Fibroblast of lung (primary cell): Measurements from ENCODE around the gene CXCL12. TPM values are rescaled to one million over a fixed set of nuclear protein-coding genes. Genes with fewer than 3 reads are reported as not detected.
A peak's percentile ranks its signal among the peaks of the same experiment; 100 is the strongest.

Source experiments
- DNase-seq, 2 donors: peaks; one replicate each; pipeline versions ENCODE4 v3.0.0 to v3.0.0-alpha.2; 2010; ENCODE audit warnings: low read depth in 2 of 2
- H2AFZ ChIP-seq: 2 replicates; pipeline ENCODE4 v1.5.1; 2012; ENCODE audit warnings: low read length, control low read depth, inconsistent platforms
- H3K27ac ChIP-seq: 2 replicates; pipeline ENCODE4 v1.5.1; 2011; ENCODE audit warnings: low read length, control low read depth; ENCODE audit not compliant: insufficient read depth
- H3K27me3 ChIP-seq: 2 replicates; pipeline ENCODE4 v1.5.1; 2011; ENCODE audit warnings: mild to moderate bottlenecking, low read length; ENCODE audit not compliant: control insufficient read depth, insufficient read depth
- H3K36me3 ChIP-seq: 2 replicates; pipeline ENCODE4 v1.5.1; 2011; ENCODE audit warnings: low read length; ENCODE audit not compliant: control insufficient read depth, insufficient read depth
- H3K4me1 ChIP-seq: 2 replicates; pipeline ENCODE4 v1.5.1; 2011; ENCODE audit warnings: low read length; ENCODE audit not compliant: control insufficient read depth, insufficient read depth; ENCODE audit errors: extremely low read depth
- H3K4me2 ChIP-seq: 2 replicates; pipeline ENCODE4 v1.5.1; 2011; ENCODE audit warnings: low read length, control low read depth; ENCODE audit not compliant: insufficient read depth; ENCODE audit errors: extremely low read depth
- H3K4me3 ChIP-seq, 4 experiments: fragments of 200-600 bp in 1 of 4; sonication (generic) in 1 of 4; replicated peaks in 1 of 4; 2 replicates each; pipeline ENCODE4 v1.5.1; 2011 to 2016; ENCODE audit warnings: low read length in 4 of 4, low read depth in 3 of 4, mild to moderate bottlenecking in 3 of 4, control low read depth in 2 of 4, inconsistent platforms in 1 of 4, mixed read lengths in 1 of 4; ENCODE audit not compliant: insufficient read depth in 1 of 4; ENCODE audit errors: control extremely low read depth in 1 of 4
- H3K79me2 ChIP-seq: 2 replicates; pipeline ENCODE4 v1.5.1; 2012; ENCODE audit warnings: mild to moderate bottlenecking, low read length, inconsistent platforms; ENCODE audit not compliant: control insufficient read depth, insufficient read depth
- H3K9ac ChIP-seq: 2 replicates; pipeline ENCODE4 v1.5.1; 2011; ENCODE audit warnings: mild to moderate bottlenecking, low read length, control low read depth; ENCODE audit not compliant: insufficient read depth
- H3K9me3 ChIP-seq: 2 replicates; pipeline ENCODE4 v1.5.1; 2012; ENCODE audit warnings: low read depth, low read length; ENCODE audit not compliant: control insufficient read depth, insufficient read depth
- H4K20me1 ChIP-seq: 2 replicates; pipeline ENCODE4 v1.5.1; 2011; ENCODE audit warnings: low read length; ENCODE audit not compliant: control insufficient read depth, insufficient read depth; ENCODE audit errors: extremely low read depth
- CTCF ChIP-seq, 2 donors: IDR thresholded peaks in 1 of 2; conservative IDR thresholded peaks in 1 of 2; 1 replicate in 1 of 2; 2 replicates in 1 of 2; pipeline ENCODE4 v1.5.1; 2011 to 2012; ENCODE audit warnings: low read length in 2 of 2, control low read depth in 1 of 2, inconsistent platforms in 1 of 2, low read depth in 1 of 2, mild to moderate bottlenecking in 1 of 2
- EZH2 ChIP-seq: IDR thresholded peaks from 2 replicates; pipeline ENCODE4 v1.5.1; 2012; ENCODE audit warnings: low read length, control low read depth, mild to moderate bottlenecking; ENCODE audit errors: missing control alignments
- polyA plus RNA-seq, 2 donors: library from polyadenylated mRNA; depleted of rRNA in 1 of 2; stranded (reverse) in 1 of 2; unstranded in 1 of 2; fragments of >200 nt; gene quantifications; 2 replicates each; pipeline ENCODE4 v1.2.1, GENCODE V29; 2011 to 2012; ENCODE audit warnings: missing spikeins in 1 of 2
- total RNA-seq: library from RNA; depleted of rRNA; stranded (reverse); fragments of >200 nt; gene quantifications from 2 replicates; pipeline ENCODE4 v1.2.1, GENCODE V29; 2014

CXCL12 gene
- total and polyA plus RNA-seq, 2 donors (not counting 1 experiment from before 2014, with no cell fraction given): 268 to 611 TPM

DNA sequence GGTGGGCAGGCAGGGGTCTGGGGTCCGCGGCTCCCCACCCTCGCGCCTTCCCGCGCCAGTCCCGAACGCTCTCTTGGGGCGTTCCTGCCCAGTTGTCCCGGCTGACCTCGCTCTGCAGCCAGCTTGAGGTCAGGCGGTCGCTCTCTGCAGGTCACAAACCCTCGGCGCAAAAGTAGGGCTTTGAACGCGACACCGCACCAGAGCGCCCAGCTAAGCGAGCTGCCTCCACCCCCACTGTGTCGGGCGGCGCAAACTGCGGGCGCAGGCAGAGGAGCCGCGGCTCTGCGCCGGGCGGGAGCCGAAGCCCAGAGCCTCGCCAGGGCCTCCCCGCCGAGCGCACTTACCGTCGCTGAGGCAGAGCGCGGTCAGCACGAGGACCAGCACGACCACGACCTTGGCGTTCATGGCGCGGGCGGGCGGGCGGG is 284 bp downstream of the CXCL12 start:
- peak overlapping the region; percentile 85 for H3K4me2 ChIP-seq
- no peaks in the 10 kb centered on the region for H3K36me3 ChIP-seq
- H3K79me2 ChIP-seq: peaks cover 26% of the 10 kb centered on the region
- peak in 1 of 2 donors; percentile 55 for DNase-seq
- H3K4me3 ChIP-seq: peak overlapping the region; percentile 28 to 92 (median 66)
- H4K20me1 ChIP-seq: no peaks in the 10 kb centered on the region
- H3K4me1 ChIP-seq: peaks cover 2% of the 10 kb centered on the region
- TF ChIP-seq CTCF (conservative IDR thresholded peaks at IDR 0.05 in 1 of 2, IDR thresholded peaks at IDR 0.05 in 1 of 2; ENCODE audit: low read depth in 1 of 2, low read length in 2 of 2) (no peak), EZH2 (no peak)
- no peaks in the 10 kb centered on the region for H3K27me3 ChIP-seq
- H3K9ac ChIP-seq: peak overlapping the region; percentile 51
- H3K27ac ChIP-seq: no peak overlapping the region
- peak overlapping the region; percentile 21 for H2AFZ ChIP-seq
- no peaks in the 10 kb centered on the region for H3K9me3 ChIP-seq

- H2AFZ ChIP-seq: peak overlapping the region; percentile 26
- no peak for TF ChIP-seq CTCF (conservative IDR thresholded peaks at IDR 0.05 in 1 of 2, IDR thresholded peaks at IDR 0.05 in 1 of 2; ENCODE audit: low read depth in 1 of 2, low read length in 2 of 2)
- TF ChIP-seq EZH2: no peak
- peaks cover 26% of the 10 kb centered on the region for H3K79me2 ChIP-seq
- DNase-seq: peak; percentile 42 to 64
- peaks cover 1% of the 10 kb centered on the region for H3K36me3 ChIP-seq
- peak overlapping the region; percentile 49 to 92 (median 66) for H3K4me3 ChIP-seq
- H3K9me3 ChIP-seq: no peaks in the 10 kb centered on the region
- H3K27ac ChIP-seq: no peak overlapping the region
- H3K4me1 ChIP-seq: peaks cover 2% of the 10 kb centered on the region
- peak overlapping the region; percentile 85 for H3K4me2 ChIP-seq
- peak overlapping the region; percentile 51 for H3K9ac ChIP-seq
- H4K20me1 ChIP-seq: no peaks in the 10 kb centered on the region
- no peaks in the 10 kb centered on the region for H3K27me3 ChIP-seq
Observed at GRCh38 chr10:44383749-44384600, 922 bp downstream of the CXCL12 start.

GRCh38 chr10:44382981-44383748 is 1.7 kb downstream of the CXCL12 start:
- H3K4me2 ChIP-seq: peak overlapping the region; percentile 85
- no peak overlapping the region for H2AFZ ChIP-seq
- no peaks in the 10 kb centered on the region for H3K27me3 ChIP-seq
- H3K27ac ChIP-seq: no peak overlapping the region
- H3K9me3 ChIP-seq: no peaks in the 10 kb centered on the region
- no peak for DNase-seq
- TF ChIP-seq CTCF (conservative IDR thresholded peaks at IDR 0.05 in 1 of 2, IDR thresholded peaks at IDR 0.05 in 1 of 2; ENCODE audit: low read depth in 1 of 2, low read length in 2 of 2) (no peak), EZH2 (no peak)
- H3K79me2 ChIP-seq: peaks cover 26% of the 10 kb centered on the region
- no peaks in the 10 kb centered on the region for H4K20me1 ChIP-seq
- peak overlapping the region; percentile 49 to 92 (median 66) for H3K4me3 ChIP-seq
- H3K4me1 ChIP-seq: peaks cover 2% of the 10 kb centered on the region
- peak overlapping the region; percentile 16 for H3K9ac ChIP-seq
- H3K36me3 ChIP-seq: peaks cover 6% of the 10 kb centered on the region
